DOHH2 (cell line): Measurements from ENCODE around the gene SLC25A11.

Experiments
- H3F3A ChIP-seq: fragments of 200-600 bp; sonication (generic), shearing (Covaris generic); 2 replicates; pipeline ENCODE4 v1.6.0; 2016; ENCODE audit warnings: antibody characterized with exemption, mild to moderate bottlenecking; ENCODE audit not compliant: control insufficient read depth, insufficient read depth
- H3K27ac ChIP-seq: fragments of 200-600 bp; sonication (generic); 2 replicates; pipeline ENCODE4 v1.5.1; 2014; ENCODE audit warnings: low read depth, mild to moderate bottlenecking, low read length, moderate library complexity
- H3K27me3 ChIP-seq: fragments of 200-600 bp; sonication (generic); 2 replicates; pipeline ENCODE4 v1.6.1; 2014; ENCODE audit warnings: mild to moderate bottlenecking, low read length, mixed read lengths; ENCODE audit not compliant: control insufficient read depth
- H3K36me3 ChIP-seq: fragments of 200-600 bp; sonication (generic); 2 replicates; pipeline ENCODE4 v1.6.1; 2014; ENCODE audit warnings: mild to moderate bottlenecking, low read length, moderate library complexity, mixed read lengths; ENCODE audit not compliant: control insufficient read depth
- H3K4me1 ChIP-seq: fragments of 200-600 bp; sonication (generic); 2 replicates; pipeline ENCODE4 v1.6.1; 2014; ENCODE audit warnings: mild to moderate bottlenecking, low read length, mixed read lengths; ENCODE audit not compliant: control insufficient read depth
- H3K4me2 ChIP-seq: fragments of 200-600 bp; sonication (generic); 2 replicates; pipeline ENCODE4 v1.6.0; 2014; ENCODE audit warnings: mild to moderate bottlenecking, low read length, moderate library complexity
- H3K4me3 ChIP-seq: fragments of 200-600 bp; sonication (generic); 2 replicates; pipeline ENCODE4 v1.5.1; 2014; ENCODE audit warnings: mild to moderate bottlenecking, low read length, mixed read lengths
- H3K79me2 ChIP-seq: fragments of 200-600 bp; sonication (generic); 2 replicates; pipeline ENCODE4 v1.6.1; 2014; ENCODE audit warnings: mild to moderate bottlenecking, low read length, mixed read lengths; ENCODE audit not compliant: control insufficient read depth
- H3K9me2 ChIP-seq: fragments of 200-600 bp; sonication (generic); replicated peaks from 2 replicates; pipeline ENCODE4 v1.6.1; 2014; ENCODE audit warnings: mild to moderate bottlenecking, low read length, mixed read lengths; ENCODE audit not compliant: control insufficient read depth
- H3K9me3 ChIP-seq: fragments of 200-600 bp; sonication (generic); 2 replicates; pipeline ENCODE4 v1.6.1; 2014; ENCODE audit warnings: antibody characterized with exemption, low read length, mixed read lengths; ENCODE audit not compliant: control insufficient read depth, insufficient read depth
- H4K20me1 ChIP-seq: fragments of 200-600 bp; sonication (generic); 2 replicates; pipeline ENCODE4 v1.6.0; 2014; ENCODE audit warnings: low read depth, mild to moderate bottlenecking, antibody characterized with exemption, low read length, moderate library complexity; ENCODE audit not compliant: control insufficient read depth, insufficient read depth
- CTCF ChIP-seq: fragments of 200-600 bp; sonication (generic); IDR thresholded peaks from one replicate; pipeline ENCODE4 v1.5.1; 2014; ENCODE audit warnings: antibody characterized with exemption, mild to moderate bottlenecking, low read depth, low read length; ENCODE audit not compliant: poor library complexity, severe bottlenecking
- EZH2phosphoT487 ChIP-seq: fragments of 200-600 bp; sonication (generic); IDR thresholded peaks from 2 replicates; pipeline ENCODE4 v1.6.1; 2017; ENCODE audit warnings: borderline replicate concordance, mild to moderate bottlenecking, antibody characterized with exemption, low read length, moderate library complexity, mixed read lengths

Gene SLC25A11

DNA sequence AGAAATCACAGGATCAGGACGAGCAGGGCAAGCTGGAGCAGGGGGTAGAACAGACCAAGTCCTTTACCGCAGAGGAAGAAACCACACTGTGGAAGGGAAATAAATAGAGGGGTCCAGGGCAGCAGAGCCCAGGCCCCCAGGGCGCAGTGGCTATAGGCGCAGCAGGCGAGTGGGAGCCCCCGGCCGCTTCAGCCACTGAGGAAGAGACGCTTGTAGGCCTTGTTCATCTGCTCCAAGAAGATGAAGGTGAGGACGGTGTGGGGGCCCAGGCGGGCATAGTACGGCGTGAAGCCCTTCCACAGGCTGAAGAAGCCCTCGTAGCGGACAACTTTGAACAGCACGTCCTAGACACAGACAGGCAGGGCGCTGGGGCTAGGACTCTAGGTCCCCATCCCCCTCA lies 2.3 kb downstream of the SLC25A11 start:
- Histone ChIP-seq H3K36me3 (peaks cover 67% of the 10 kb centered on the region), H4K20me1 (no peaks in the 10 kb centered on the region; the same call in 1 of the 2 replicates), H3K27me3 (no peaks in the 10 kb centered on the region), H3F3A (peaks cover 18% of the 10 kb centered on the region), H3K27ac (no peak overlapping the region), H3K9me3 (no peaks in the 10 kb centered on the region), H3K9me2 (no peaks in the 10 kb centered on the region), H3K4me1 (peaks cover 37% of the 10 kb centered on the region), H3K79me2 (peaks cover 44% of the 10 kb centered on the region), H3K4me3 (no peak overlapping the region), H3K4me2 (no peak overlapping the region)
- TF ChIP-seq EZH2phosphoT487: no peak
- TF ChIP-seq CTCF: no peak

DNA sequence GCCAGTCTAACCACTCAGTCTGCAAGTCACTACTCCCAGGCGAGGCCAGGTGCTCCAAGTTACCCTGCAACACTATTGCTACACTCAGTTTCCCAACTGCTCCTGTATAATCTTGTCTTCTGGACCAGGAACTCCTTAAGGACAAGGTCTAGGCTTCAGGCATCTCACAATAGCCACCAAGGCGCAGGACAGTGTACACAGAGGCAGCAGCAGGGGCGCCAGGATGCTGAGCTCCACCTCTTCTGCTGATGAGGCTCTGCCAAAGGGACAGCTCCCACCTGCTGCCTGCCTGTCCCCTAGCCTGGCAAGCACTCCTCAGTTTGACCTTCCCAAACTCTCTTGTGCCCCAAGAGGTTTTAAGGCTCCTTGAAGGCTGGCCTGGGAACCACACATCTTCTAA lies 3.4 kb downstream of the SLC25A11 start:
- no peak overlapping the region for H3K27ac ChIP-seq

GRCh38 chr17:4935650-4936049 lies 4.2 kb downstream of the SLC25A11 start:
- H3K9me2 ChIP-seq: no peaks in the 10 kb centered on the region
- peaks cover 22% of the 10 kb centered on the region for H3K4me1 ChIP-seq
- no peak overlapping the region for H3K4me3 ChIP-seq
- peaks cover 4% of the 10 kb centered on the region for H3F3A ChIP-seq
- H3K27ac ChIP-seq: no peak overlapping the region
- peaks cover 25% of the 10 kb centered on the region for H3K79me2 ChIP-seq
- H3K9me3 ChIP-seq: no peaks in the 10 kb centered on the region
- no peaks in the 10 kb centered on the region for H3K27me3 ChIP-seq
- no peak overlapping the region for H3K4me2 ChIP-seq
- H4K20me1 ChIP-seq: no peaks in the 10 kb centered on the region; the same call in 1 of the 2 replicates
- no peak for TF ChIP-seq CTCF
- TF ChIP-seq EZH2phosphoT487: no peak
- peaks cover 48% of the 10 kb centered on the region for H3K36me3 ChIP-seq

More for the DNA sequence above, 3.4 kb downstream of the SLC25A11 start:
- no peaks in the 10 kb centered on the region for H3K9me3 ChIP-seq
- H3K4me2 ChIP-seq: no peak overlapping the region
- peaks cover 33% of the 10 kb centered on the region for H3K79me2 ChIP-seq
- no peak for TF ChIP-seq CTCF
- no peak for TF ChIP-seq EZH2phosphoT487
- H3K9me2 ChIP-seq: no peaks in the 10 kb centered on the region
- H3F3A ChIP-seq: peaks cover 7% of the 10 kb centered on the region
- peaks cover 26% of the 10 kb centered on the region for H3K4me1 ChIP-seq
- no peaks in the 10 kb centered on the region for H3K27me3 ChIP-seq
- H3K4me3 ChIP-seq: no peak overlapping the region
- H4K20me1 ChIP-seq: no peaks in the 10 kb centered on the region; the same call in 1 of the 2 replicates
- H3K36me3 ChIP-seq: peaks cover 56% of the 10 kb centered on the region
